IgD-negative memory B cell (primary cell): ENCODE measurements around the gene NXN. TPM values are rescaled to one million over a fixed set of nuclear protein-coding genes. Genes with fewer than 3 reads are reported as not detected.
"Not testable (repeated sequence)": the region's sequence is repeated elsewhere in the genome, so short reads cannot be mapped to it uniquely, and the experiment has no call there.

Experiments
- H3K27ac Mint-ChIP-seq, 3 donors: one replicate each; pipeline ENCODE4 v1.8.0; 2020 to 2022; ENCODE audit warnings: mild to moderate bottlenecking in 3 of 3, mixed read lengths in 3 of 3, moderate library complexity in 1 of 3
- H3K27me3 Mint-ChIP-seq: one replicate; pipeline ENCODE4 v1.8.0; 2021; ENCODE audit warnings: mixed read lengths
- H3K36me3 Mint-ChIP-seq: one replicate; pipeline ENCODE4 v1.8.0; 2020; ENCODE audit warnings: mild to moderate bottlenecking, mixed read lengths
- H3K4me1 Mint-ChIP-seq, 3 donors: one replicate each; pipeline ENCODE4 v1.8.0; 2020 to 2022; ENCODE audit warnings: mixed read lengths in 3 of 3, mild to moderate bottlenecking in 1 of 3
- H3K4me3 Mint-ChIP-seq, 4 donors: one replicate each; pipeline ENCODE4 v1.8.0; 2020 to 2022; ENCODE audit warnings: mild to moderate bottlenecking in 4 of 4, mixed read lengths in 4 of 4, moderate library complexity in 3 of 4
- H3K9me3 Mint-ChIP-seq, 3 donors: one replicate each; pipeline ENCODE4 v1.8.0; 2020 to 2021; ENCODE audit warnings: mixed read lengths in 3 of 3, mild to moderate bottlenecking in 1 of 3
- polyA plus RNA-seq: library from polyadenylated mRNA; unstranded; fragments of 300-500 nt; fragmentation: Illumina TruSeq; gene quantifications from one replicate; pipeline ENCODE4 v1.2.3, GENCODE V29; 2021

Gene NXN
- polyA plus RNA-seq, 1 donor from 2014 or later: 0.18 TPM

GRCh38 chr17:977166-977565 is 2.4 kb downstream of the NXN start:
- H3K4me3 Mint-ChIP-seq: peak overlapping the region in 1 of 4 donors; percentile 38
- peak overlapping the region in 1 of 3 donors; percentile 56 for H3K27ac Mint-ChIP-seq
- no peaks in the 10 kb centered on the region for H3K9me3 Mint-ChIP-seq

DNA sequence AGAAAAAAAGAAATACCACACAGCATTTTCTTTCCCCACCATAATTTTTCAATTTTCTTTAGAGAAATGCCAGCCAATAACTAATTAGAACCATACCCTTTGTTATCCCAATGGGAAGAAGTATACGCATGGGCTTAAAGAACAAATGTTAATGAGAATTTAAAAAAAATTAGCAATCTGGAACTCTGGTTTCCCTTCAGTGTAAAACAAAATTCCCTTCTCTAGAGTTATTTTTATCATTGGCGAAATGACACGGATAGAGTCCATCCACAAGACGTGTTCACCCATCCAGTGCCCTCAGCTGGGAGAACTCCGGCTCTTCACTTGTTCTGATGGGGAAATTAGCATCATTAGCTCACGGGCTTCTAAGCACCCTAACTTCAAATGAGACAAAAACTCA is 3.3 kb downstream of the NXN start:
- Mint-ChIP-seq H3K27ac (no peak overlapping the region), H3K27me3 (peaks cover 25% of the 10 kb centered on the region), H3K4me3 (peak overlapping the region in 1 of 4 donors; percentile 38), H3K9me3 (no peaks in the 10 kb centered on the region), H3K4me1 (peaks cover 9 to 11% (median 11%) of the 10 kb centered on the region in 3 donors), H3K36me3 (peaks cover 1% of the 10 kb centered on the region)

More at GRCh38 chr17:977166-977565, 2.4 kb downstream of the NXN start:
- peaks cover 1% of the 10 kb centered on the region for H3K36me3 Mint-ChIP-seq
- H3K27me3 Mint-ChIP-seq: peaks cover 24% of the 10 kb centered on the region
- peaks cover 10 to 12% (median 11%) of the 10 kb centered on the region in 3 donors for H3K4me1 Mint-ChIP-seq

DNA sequence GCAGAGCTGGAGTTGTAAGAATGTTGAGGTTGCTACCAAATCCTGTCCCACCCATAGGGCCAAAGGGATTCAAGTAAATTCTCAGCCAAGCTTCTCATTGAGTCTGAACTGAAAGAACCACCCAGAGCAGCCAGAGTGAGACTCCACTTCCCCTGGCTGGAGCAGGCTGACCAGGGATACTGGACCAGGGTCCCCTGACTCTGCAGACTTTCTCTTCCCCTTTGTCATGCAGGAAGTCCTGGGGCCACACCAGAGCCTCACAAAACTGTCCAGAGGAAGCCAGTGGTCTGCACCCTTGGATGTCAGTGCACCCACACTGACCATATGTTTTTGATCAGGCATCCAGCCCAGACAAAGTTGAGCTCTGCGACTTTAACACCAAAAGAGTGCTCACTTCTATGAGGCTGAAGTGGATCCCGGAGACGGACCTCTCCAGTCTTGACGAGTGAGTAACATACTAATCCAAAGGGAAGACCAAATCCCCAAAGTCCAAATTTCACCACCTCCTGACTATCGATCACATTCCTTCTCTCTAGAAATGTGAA is 4.1 kb downstream of the NXN start:
- peaks cover 30% of the 10 kb centered on the region for H3K27me3 Mint-ChIP-seq
- peaks cover 3 to 5% (median 4%) of the 10 kb centered on the region in 3 donors for H3K4me1 Mint-ChIP-seq
- no peak overlapping the region for H3K27ac Mint-ChIP-seq
- no peak overlapping the region for H3K4me3 Mint-ChIP-seq
- H3K36me3 Mint-ChIP-seq: peaks cover 1% of the 10 kb centered on the region
- no peaks in the 10 kb centered on the region for H3K9me3 Mint-ChIP-seq

GRCh38 chr17:974778-975177 is 4.8 kb downstream of the NXN start:
- not testable (repeated sequence) for H3K4me3 Mint-ChIP-seq, H3K27ac Mint-ChIP-seq, H3K36me3 Mint-ChIP-seq, H3K9me3 Mint-ChIP-seq, H3K4me1 Mint-ChIP-seq
- peaks cover 30% of the 10 kb centered on the region for H3K27me3 Mint-ChIP-seq

DNA sequence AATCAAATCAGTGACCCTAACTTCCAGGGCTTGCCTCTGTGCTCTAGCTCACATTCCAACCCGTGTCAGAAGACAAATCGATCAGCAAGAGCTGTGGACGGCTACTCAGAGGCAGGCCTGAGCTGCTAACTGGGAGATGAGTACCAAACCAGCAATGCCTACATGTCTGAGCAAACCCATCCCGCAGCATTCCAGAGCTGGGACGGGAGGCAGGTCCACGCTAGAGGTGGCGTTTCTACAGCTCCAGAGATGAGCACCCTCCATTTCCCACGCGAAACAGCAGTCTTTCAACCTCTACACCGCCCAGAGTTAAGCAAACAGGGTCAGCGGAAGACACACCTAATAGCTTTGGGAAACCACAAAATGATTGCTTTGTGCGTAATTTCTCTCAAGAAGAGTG is 6.5 kb downstream of the NXN start:
- H3K4me3 Mint-ChIP-seq: peak overlapping the region in 1 of 4 donors; percentile 45
- H3K27ac Mint-ChIP-seq: no peak overlapping the region
- peaks cover 26% of the 10 kb centered on the region for H3K27me3 Mint-ChIP-seq
- no peaks in the 10 kb centered on the region for H3K9me3 Mint-ChIP-seq
- H3K4me1 Mint-ChIP-seq: peaks cover 0 to 2% (median under 1%) of the 10 kb centered on the region in 3 donors
- peaks cover 1% of the 10 kb centered on the region for H3K36me3 Mint-ChIP-seq

- H3K9me3 Mint-ChIP-seq, H3K36me3 Mint-ChIP-seq, H3K4me3 Mint-ChIP-seq, H3K4me1 Mint-ChIP-seq, H3K27ac Mint-ChIP-seq: not testable (repeated sequence)
- H3K27me3 Mint-ChIP-seq: peaks cover 14% of the 10 kb centered on the region
These were observed 7.7 kb downstream of the NXN start for GRCh38 chr17:971861-972260.

DNA sequence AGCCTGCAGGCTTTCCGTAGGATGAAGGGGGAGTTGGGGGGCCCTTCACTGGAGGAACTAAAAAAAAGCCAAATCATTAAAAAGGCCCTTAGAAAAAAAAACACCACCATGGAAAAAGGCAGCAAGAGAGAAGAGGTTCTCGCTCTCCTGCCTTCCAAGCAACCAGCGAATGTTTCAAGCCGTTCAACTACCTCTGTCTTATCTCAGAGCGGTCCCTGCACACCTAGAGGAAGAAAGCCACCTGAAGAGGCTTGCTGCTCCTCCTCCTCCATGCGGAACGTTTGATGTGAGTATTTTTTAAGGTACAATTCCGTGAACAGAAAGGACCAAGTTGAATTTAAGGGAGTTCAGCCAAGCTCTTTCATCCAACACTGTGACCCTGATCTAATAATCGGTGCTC is 9.2 kb downstream of the NXN start:
- Mint-ChIP-seq H3K9me3 (no peaks in the 10 kb centered on the region), H3K27ac (no peak overlapping the region)

DNA sequence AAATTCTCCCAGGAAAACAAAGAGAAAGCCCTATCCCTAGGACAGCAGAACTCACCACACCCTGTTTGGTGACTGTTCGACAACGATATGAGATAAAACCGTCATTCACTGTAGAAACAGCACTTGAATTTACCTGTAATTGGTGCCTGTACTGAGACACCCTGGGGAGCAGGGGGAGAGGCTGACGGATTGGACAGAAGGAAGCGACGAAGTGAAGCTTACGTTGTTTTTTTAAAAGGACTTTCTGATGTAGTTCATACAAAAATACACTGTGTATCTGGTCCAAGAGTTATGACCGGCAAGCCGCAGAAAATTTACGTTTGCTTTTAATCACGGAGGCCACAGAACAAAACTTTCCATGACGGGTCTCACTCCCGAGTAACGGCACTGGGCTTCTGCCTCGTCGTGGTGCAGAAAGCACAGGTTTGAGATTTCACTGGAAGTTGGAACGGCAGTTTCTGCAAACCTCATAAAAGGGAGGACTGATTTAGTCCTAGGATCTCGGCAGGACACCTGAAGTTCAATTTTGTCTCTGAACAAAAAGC is 9.7 kb downstream of the NXN start:
- H3K9me3 Mint-ChIP-seq: no peaks in the 10 kb centered on the region
- H3K4me3 Mint-ChIP-seq: no peak overlapping the region
- H3K27me3 Mint-ChIP-seq: peaks cover 7% of the 10 kb centered on the region
- peaks cover 1% of the 10 kb centered on the region for H3K36me3 Mint-ChIP-seq
- H3K27ac Mint-ChIP-seq: no peak overlapping the region
- no peaks in the 10 kb centered on the region for H3K4me1 Mint-ChIP-seq

More for the DNA sequence above, 9.2 kb downstream of the NXN start:
- H3K4me1 Mint-ChIP-seq: no peaks in the 10 kb centered on the region
- H3K27me3 Mint-ChIP-seq: peaks cover 10% of the 10 kb centered on the region
- no peak overlapping the region for H3K4me3 Mint-ChIP-seq
- peaks cover 1% of the 10 kb centered on the region for H3K36me3 Mint-ChIP-seq

GRCh38 chr17:968812-969730 is 10.5 kb downstream of the NXN start:
- no peaks in the 10 kb centered on the region for H3K4me1 Mint-ChIP-seq
- H3K36me3 Mint-ChIP-seq: peaks cover 1% of the 10 kb centered on the region
- H3K9me3 Mint-ChIP-seq: no peaks in the 10 kb centered on the region
- H3K4me3 Mint-ChIP-seq: no peak overlapping the region
- peaks cover 11% of the 10 kb centered on the region for H3K27me3 Mint-ChIP-seq
- H3K27ac Mint-ChIP-seq: no peak overlapping the region

- no peak overlapping the region for H3K27ac Mint-ChIP-seq
These were observed 12.5 kb downstream of the NXN start for GRCh38 chr17:967122-967521.

GRCh38 chr17:965311-965989 is 14.1 kb downstream of the NXN start:
- Mint-ChIP-seq H3K4me3 (no peak overlapping the region), H3K27me3 (peaks cover 11% of the 10 kb centered on the region), H3K9me3 (no peaks in the 10 kb centered on the region), H3K27ac (no peak overlapping the region), H3K36me3 (no peaks in the 10 kb centered on the region), H3K4me1 (no peaks in the 10 kb centered on the region)

More at GRCh38 chr17:967122-967521, 12.5 kb downstream of the NXN start:
- Mint-ChIP-seq H3K4me1 (no peaks in the 10 kb centered on the region), H3K9me3 (no peaks in the 10 kb centered on the region), H3K27me3 (peaks cover 14% of the 10 kb centered on the region), H3K36me3 (no peaks in the 10 kb centered on the region), H3K4me3 (no peak overlapping the region)

DNA sequence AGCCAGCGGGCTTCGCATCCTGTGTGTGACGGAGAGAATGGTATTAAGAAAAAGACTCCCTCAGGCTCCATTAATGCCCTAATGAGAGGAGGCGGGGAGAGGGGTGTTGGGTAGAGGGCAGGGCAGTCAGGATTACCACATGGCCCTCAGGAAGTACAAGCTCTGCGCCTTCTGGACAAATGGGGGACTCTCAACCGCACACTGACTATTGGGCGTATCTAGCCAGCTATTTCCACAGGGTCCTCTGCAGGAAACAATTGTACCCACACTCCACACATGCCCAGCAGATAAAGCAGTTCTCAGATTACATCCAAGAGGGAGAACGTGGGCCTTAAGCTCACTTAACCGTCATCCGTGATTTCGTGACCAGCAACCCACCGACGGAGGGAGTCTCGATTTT is 14.7 kb downstream of the NXN start:
- Mint-ChIP-seq H3K27me3 (peaks cover 12% of the 10 kb centered on the region), H3K9me3 (no peaks in the 10 kb centered on the region), H3K36me3 (no peaks in the 10 kb centered on the region), H3K27ac (no peak overlapping the region), H3K4me1 (no peaks in the 10 kb centered on the region), H3K4me3 (no peak overlapping the region)

DNA sequence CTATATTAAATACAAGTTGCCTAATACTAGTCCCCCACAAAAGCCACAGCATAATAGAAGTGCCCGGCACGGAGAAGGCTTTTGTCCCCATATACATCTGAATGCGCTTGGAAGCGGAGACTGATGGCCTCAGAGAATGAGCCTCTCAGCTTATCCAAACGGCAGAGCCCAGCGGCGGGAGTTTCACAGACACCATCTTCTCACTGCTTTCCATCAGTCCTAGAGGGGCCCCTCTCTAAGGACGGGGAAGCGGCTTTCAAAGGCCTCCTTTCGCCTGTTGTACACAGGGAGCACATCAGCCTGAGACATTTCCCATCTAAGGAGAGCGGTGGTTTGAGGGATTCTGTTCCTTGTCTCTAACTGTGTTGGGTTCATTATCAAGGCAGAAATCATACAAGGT is 16.9 kb downstream of the NXN start:
- peaks cover 12% of the 10 kb centered on the region for H3K27me3 Mint-ChIP-seq
- no peaks in the 10 kb centered on the region for H3K4me1 Mint-ChIP-seq
- peak overlapping the region in 1 of 3 donors; percentile 24 for H3K27ac Mint-ChIP-seq
- H3K36me3 Mint-ChIP-seq: no peaks in the 10 kb centered on the region
- H3K9me3 Mint-ChIP-seq: no peaks in the 10 kb centered on the region
- H3K4me3 Mint-ChIP-seq: no peak overlapping the region

DNA sequence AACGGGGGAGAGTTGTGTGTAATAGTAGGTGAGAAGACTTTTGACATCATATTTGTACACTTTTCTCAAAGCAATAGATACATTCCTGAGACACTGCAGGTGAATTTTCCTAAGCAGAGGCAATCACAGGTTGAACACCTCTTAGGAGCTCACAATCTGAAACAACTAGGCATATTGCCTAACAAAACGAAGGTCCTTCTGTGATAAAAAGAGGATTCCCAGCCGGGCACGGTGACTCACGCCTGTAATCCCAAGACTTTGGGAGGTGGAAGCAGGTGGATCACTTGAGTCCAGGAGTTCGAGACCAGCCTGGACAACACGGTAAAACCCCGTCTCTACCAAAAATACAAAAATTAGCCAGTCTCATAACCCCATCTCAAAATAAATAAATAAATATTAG is 17.4 kb downstream of the NXN start:
- H3K4me1 Mint-ChIP-seq: no peaks in the 10 kb centered on the region
- peaks cover 12% of the 10 kb centered on the region for H3K27me3 Mint-ChIP-seq
- H3K27ac Mint-ChIP-seq: no peak overlapping the region
- no peaks in the 10 kb centered on the region for H3K36me3 Mint-ChIP-seq
- no peaks in the 10 kb centered on the region for H3K9me3 Mint-ChIP-seq
- no peak overlapping the region for H3K4me3 Mint-ChIP-seq
